PC-3 (cell line): ENCODE data around the gene ANKRD13C.

Source experiments
- EZH2 ChIP-seq: fragments of 300-600 bp; sonication (generic); IDR thresholded peaks from one replicate; pipeline ENCODE4 v1.6.1; 2017; ENCODE audit warnings: antibody characterized with exemption, mild to moderate bottlenecking, low read length; ENCODE audit not compliant: unreplicated experiment
- TF ChIP-seq, protein P1 (sequence below): fragments of 300-600 bp; sonication (generic); conservative IDR thresholded peaks from 2 replicates; pipeline ENCODE4 v1.5.1; 2017; ENCODE audit warnings: antibody characterized with exemption, low read depth, mild to moderate bottlenecking, low read length

DNA sequence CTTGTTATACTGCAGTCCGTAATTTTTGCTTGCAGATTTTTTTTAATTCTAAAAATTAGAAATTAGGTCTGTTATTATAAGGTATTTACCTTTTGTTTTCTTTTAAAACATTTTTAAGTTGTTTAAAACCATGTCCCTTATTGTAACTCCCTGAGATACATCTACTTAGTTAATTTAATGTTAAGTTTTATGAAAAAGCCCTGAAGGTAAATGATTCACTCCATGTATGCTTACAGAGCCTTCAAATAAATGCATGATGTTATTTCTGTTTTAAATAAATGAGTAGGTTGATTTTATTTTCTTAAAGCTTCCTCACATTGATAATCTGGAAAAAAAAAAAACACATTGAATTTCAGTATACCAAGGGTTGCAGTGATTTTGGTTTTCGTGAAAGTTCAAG lies 125.9 kb downstream of the ANKRD13C start:
- TF ChIP-seq, protein P1, sequence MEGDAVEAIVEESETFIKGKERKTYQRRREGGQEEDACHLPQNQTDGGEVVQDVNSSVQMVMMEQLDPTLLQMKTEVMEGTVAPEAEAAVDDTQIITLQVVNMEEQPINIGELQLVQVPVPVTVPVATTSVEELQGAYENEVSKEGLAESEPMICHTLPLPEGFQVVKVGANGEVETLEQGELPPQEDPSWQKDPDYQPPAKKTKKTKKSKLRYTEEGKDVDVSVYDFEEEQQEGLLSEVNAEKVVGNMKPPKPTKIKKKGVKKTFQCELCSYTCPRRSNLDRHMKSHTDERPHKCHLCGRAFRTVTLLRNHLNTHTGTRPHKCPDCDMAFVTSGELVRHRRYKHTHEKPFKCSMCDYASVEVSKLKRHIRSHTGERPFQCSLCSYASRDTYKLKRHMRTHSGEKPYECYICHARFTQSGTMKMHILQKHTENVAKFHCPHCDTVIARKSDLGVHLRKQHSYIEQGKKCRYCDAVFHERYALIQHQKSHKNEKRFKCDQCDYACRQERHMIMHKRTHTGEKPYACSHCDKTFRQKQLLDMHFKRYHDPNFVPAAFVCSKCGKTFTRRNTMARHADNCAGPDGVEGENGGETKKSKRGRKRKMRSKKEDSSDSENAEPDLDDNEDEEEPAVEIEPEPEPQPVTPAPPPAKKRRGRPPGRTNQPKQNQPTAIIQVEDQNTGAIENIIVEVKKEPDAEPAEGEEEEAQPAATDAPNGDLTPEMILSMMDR: no peak
- TF ChIP-seq EZH2: no peak
